AG09309 (cell line): ENCODE data around the gene AP2A2.

Experiments used
- DNase-seq: peaks from one replicate; pipeline ENCODE4 v3.0.0-alpha.2; 2010; ENCODE audit warnings: low read depth
- H3K4me3 ChIP-seq: 2 replicates; pipeline ENCODE4 v1.5.1; 2011; ENCODE audit warnings: mild to moderate bottlenecking, low read depth, low read length, moderate library complexity; ENCODE audit not compliant: control insufficient read depth
- CTCF ChIP-seq: IDR thresholded peaks from 2 replicates; pipeline ENCODE4 v1.5.1; 2011; ENCODE audit warnings: mild to moderate bottlenecking, low read depth, low read length, inconsistent platforms; ENCODE audit not compliant: insufficient read depth, control insufficient read depth; ENCODE audit errors: missing control alignments

Gene AP2A2

GRCh38 chr11:1000357-1001278, 74.9 kb downstream of the AP2A2 start:
- no peak for DNase-seq
- H3K4me3 ChIP-seq, result no peak overlapping the region
- no peak for TF ChIP-seq CTCF

GRCh38 chr11:1001617-1002405, 76.1 kb downstream of the AP2A2 start:
- DNase-seq, result no peak
- TF ChIP-seq CTCF, result no peak
- no peak overlapping the region for H3K4me3 ChIP-seq

GRCh38 chr11:1002406-1002984, 76.8 kb downstream of the AP2A2 start:
- no peak for DNase-seq
- TF ChIP-seq CTCF, result no peak
- H3K4me3 ChIP-seq, result no peak overlapping the region

- no peak overlapping the region for H3K4me3 ChIP-seq
- DNase-seq, result no peak
- no peak for TF ChIP-seq CTCF
These were observed 77.5 kb downstream of the AP2A2 start for GRCh38 chr11:1003159-1003558.

GRCh38 chr11:1005928-1006327, 80.3 kb downstream of the AP2A2 start:
- TF ChIP-seq CTCF, result no peak

GRCh38 chr11:1006762-1007161, 81.1 kb downstream of the AP2A2 start:
- no peak overlapping the region for H3K4me3 ChIP-seq
- no peak for TF ChIP-seq CTCF
- DNase-seq, result no peak

More at GRCh38 chr11:1005928-1006327, 80.3 kb downstream of the AP2A2 start:
- H3K4me3 ChIP-seq, result no peak overlapping the region
- DNase-seq, result no peak
